Mucosa of rectum (tissue), 2 donors: ENCODE measurements around the gene MT1M.
"Not testable (repeated sequence)": the region's sequence is repeated elsewhere in the genome, so short reads cannot be mapped to it uniquely, and the experiment has no call there.

Source experiments
- H3K27ac ChIP-seq, 2 donors: one replicate each; pipeline ENCODE4 v1.7.0; 2013; ENCODE audit warnings: inconsistent platforms in 2 of 2, low read depth in 2 of 2, low read length in 2 of 2
- H3K27me3 ChIP-seq, 2 donors: one replicate each; pipeline ENCODE4 v1.7.0; 2013; ENCODE audit warnings: low read length in 2 of 2; ENCODE audit not compliant: control insufficient read depth in 2 of 2, insufficient read depth in 2 of 2
- H3K36me3 ChIP-seq, 2 donors: one replicate each; pipeline ENCODE4 v1.7.0; 2013; ENCODE audit warnings: low read length in 2 of 2; ENCODE audit not compliant: control insufficient read depth in 2 of 2, insufficient read depth in 2 of 2
- H3K4me1 ChIP-seq, 2 donors: one replicate each; pipeline ENCODE4 v1.7.0; 2013; ENCODE audit warnings: low read length in 2 of 2, mild to moderate bottlenecking in 1 of 2; ENCODE audit not compliant: control insufficient read depth in 2 of 2, insufficient read depth in 2 of 2
- H3K4me3 ChIP-seq, 2 donors: one replicate each; pipeline ENCODE4 v1.7.0; 2013; ENCODE audit warnings: low read length in 2 of 2
- H3K9ac ChIP-seq, 2 donors: one replicate each; pipeline ENCODE4 v1.7.0; 2013; ENCODE audit warnings: low read length in 2 of 2, low read depth in 1 of 2, mild to moderate bottlenecking in 1 of 2
- H3K9me3 ChIP-seq, 2 donors: one replicate each; pipeline ENCODE4 v1.7.0; 2013; ENCODE audit warnings: low read length in 2 of 2; ENCODE audit not compliant: control insufficient read depth in 2 of 2
- donor health status: healthy.
- donor health status: Normal muscosa, but diverticular disease.

The MT1M gene

GRCh38 chr16:56672761-56673536 lies 40.5 kb downstream of the MT1M start:
- peak overlapping the region in 1 of 2 donors; percentile 19 for H3K9ac ChIP-seq
- no peaks in the 10 kb centered on the region for H3K36me3 ChIP-seq
- no peak overlapping the region for H3K4me3 ChIP-seq
- no peaks in the 10 kb centered on the region for H3K9me3 ChIP-seq
- H3K27me3 ChIP-seq, result peaks cover 17 to 38% of the 10 kb centered on the region in 2 donors
- peaks cover 21% of the 10 kb centered on the region in 2 donors for H3K4me1 ChIP-seq
- no peak overlapping the region for H3K27ac ChIP-seq

GRCh38 chr16:56673921-56674320 lies 41.5 kb downstream of the MT1M start:
- Histone ChIP-seq H3K4me1 (peaks cover 12 to 13% of the 10 kb centered on the region in 2 donors), H3K27me3 (peaks cover 9 to 29% of the 10 kb centered on the region in 2 donors), H3K27ac (no peak overlapping the region), H3K4me3 (no peak overlapping the region), H3K9ac (no peak overlapping the region), H3K36me3 (no peaks in the 10 kb centered on the region), H3K9me3 (no peaks in the 10 kb centered on the region)

GRCh38 chr16:56674570-56674969 lies 42.1 kb downstream of the MT1M start:
- H3K27me3 ChIP-seq, result peaks cover 3 to 24% of the 10 kb centered on the region in 2 donors
- H3K4me1 ChIP-seq, H3K9ac ChIP-seq, H3K36me3 ChIP-seq, H3K9me3 ChIP-seq, H3K27ac ChIP-seq, H3K4me3 ChIP-seq: not testable (repeated sequence)

- Histone ChIP-seq H3K36me3 (no peaks in the 10 kb centered on the region), H3K27me3 (peaks cover 0 to 14% of the 10 kb centered on the region in 2 donors), H3K27ac (no peak overlapping the region), H3K4me1 (no peaks in the 10 kb centered on the region), H3K9ac (peak overlapping the region; percentile 32 to 57), H3K4me3 (peak overlapping the region; percentile 42 to 71), H3K9me3 (no peaks in the 10 kb centered on the region)
Measured at GRCh38 chr16:56675685-56676210, 43.3 kb downstream of the MT1M start.

GRCh38 chr16:56677474-56677873 lies 45.0 kb downstream of the MT1M start:
- H3K27ac ChIP-seq, result no peak overlapping the region
- no peak overlapping the region for H3K4me3 ChIP-seq
- H3K4me1 ChIP-seq, result peaks cover 4 to 5% of the 10 kb centered on the region in 2 donors
- no peaks in the 10 kb centered on the region for H3K9me3 ChIP-seq
- H3K27me3 ChIP-seq, result peaks cover 0 to 13% of the 10 kb centered on the region in 2 donors
- H3K9ac ChIP-seq, result no peak overlapping the region
- no peaks in the 10 kb centered on the region for H3K36me3 ChIP-seq

GRCh38 chr16:56679078-56679730 lies 46.7 kb downstream of the MT1M start:
- Histone ChIP-seq H3K9me3 (no peaks in the 10 kb centered on the region), H3K4me3 (no peak overlapping the region), H3K27ac (no peak overlapping the region), H3K36me3 (no peaks in the 10 kb centered on the region), H3K9ac (no peak overlapping the region), H3K27me3 (peaks cover 0 to 7% of the 10 kb centered on the region in 2 donors), H3K4me1 (peaks cover 17% of the 10 kb centered on the region in 2 donors)

GRCh38 chr16:56679818-56680217 lies 47.4 kb downstream of the MT1M start:
- H3K27ac ChIP-seq, result no peak overlapping the region
- H3K4me1 ChIP-seq, result peaks cover 17% of the 10 kb centered on the region in 2 donors
- no peak overlapping the region for H3K4me3 ChIP-seq

GRCh38 chr16:56681939-56682702 lies 49.7 kb downstream of the MT1M start, which contains the start of gene MT1X:
TSS of gene MT1X (plus strand) at chr16:56682470. CDS start at chr16:56682541, 71 bp downstream.
- Histone ChIP-seq H3K27me3 (no peaks in the 10 kb centered on the region), H3K36me3 (no peaks in the 10 kb centered on the region), H3K27ac (peak within 1 kb of the TSS; percentile 80 to 84), H3K4me3 (peak within 1 kb of the TSS; percentile 82 to 94), H3K9me3 (no peaks in the 10 kb centered on the region), H3K9ac (peak within 1 kb of the TSS; percentile 86 to 94), H3K4me1 (peaks cover 17% of the 10 kb centered on the region in 2 donors)

More at GRCh38 chr16:56679818-56680217, 47.4 kb downstream of the MT1M start:
- Histone ChIP-seq H3K9me3 (no peaks in the 10 kb centered on the region), H3K27me3 (peaks cover 0 to 7% of the 10 kb centered on the region in 2 donors), H3K9ac (no peak overlapping the region), H3K36me3 (no peaks in the 10 kb centered on the region)

GRCh38 chr16:56682703-56683397 lies 50.4 kb downstream of the MT1M start:
- H3K9ac ChIP-seq, result peak overlapping the region; percentile 86 to 94
- H3K27me3 ChIP-seq, result no peaks in the 10 kb centered on the region
- peak overlapping the region; percentile 82 to 94 for H3K4me3 ChIP-seq
- H3K4me1 ChIP-seq, result peaks cover 17% of the 10 kb centered on the region in 2 donors
- no peaks in the 10 kb centered on the region for H3K36me3 ChIP-seq
- no peaks in the 10 kb centered on the region for H3K9me3 ChIP-seq
- H3K27ac ChIP-seq, result peak overlapping the region; percentile 62 to 84
